GM19395 (cell line): ENCODE results near the gene NUP50.

Experiments used
- ATAC-seq: cut with Tn5 transposase; IDR thresholded peaks from one replicate; pipeline ENCODE4 v1.9.1; 2021; ENCODE audit warnings: mild to moderate bottlenecking, moderate library complexity; ENCODE audit not compliant: unreplicated experiment

Gene NUP50

DNA sequence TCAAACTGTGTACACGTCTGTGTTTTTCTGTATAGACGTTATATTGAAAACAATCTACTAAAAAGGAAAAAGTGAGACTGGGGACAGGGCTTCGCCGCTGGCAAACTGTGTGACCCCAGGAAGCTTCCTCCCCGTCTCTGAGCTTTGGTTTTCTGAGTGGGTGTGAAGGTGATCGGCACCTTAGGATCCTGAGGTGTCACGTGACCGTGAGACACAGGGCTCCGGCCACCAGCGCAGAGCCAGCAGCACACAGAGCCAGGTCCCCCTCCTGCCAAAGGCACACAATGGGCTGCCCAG, 44.9 kb downstream of the NUP50 start:
- ATAC-seq: no peak

DNA sequence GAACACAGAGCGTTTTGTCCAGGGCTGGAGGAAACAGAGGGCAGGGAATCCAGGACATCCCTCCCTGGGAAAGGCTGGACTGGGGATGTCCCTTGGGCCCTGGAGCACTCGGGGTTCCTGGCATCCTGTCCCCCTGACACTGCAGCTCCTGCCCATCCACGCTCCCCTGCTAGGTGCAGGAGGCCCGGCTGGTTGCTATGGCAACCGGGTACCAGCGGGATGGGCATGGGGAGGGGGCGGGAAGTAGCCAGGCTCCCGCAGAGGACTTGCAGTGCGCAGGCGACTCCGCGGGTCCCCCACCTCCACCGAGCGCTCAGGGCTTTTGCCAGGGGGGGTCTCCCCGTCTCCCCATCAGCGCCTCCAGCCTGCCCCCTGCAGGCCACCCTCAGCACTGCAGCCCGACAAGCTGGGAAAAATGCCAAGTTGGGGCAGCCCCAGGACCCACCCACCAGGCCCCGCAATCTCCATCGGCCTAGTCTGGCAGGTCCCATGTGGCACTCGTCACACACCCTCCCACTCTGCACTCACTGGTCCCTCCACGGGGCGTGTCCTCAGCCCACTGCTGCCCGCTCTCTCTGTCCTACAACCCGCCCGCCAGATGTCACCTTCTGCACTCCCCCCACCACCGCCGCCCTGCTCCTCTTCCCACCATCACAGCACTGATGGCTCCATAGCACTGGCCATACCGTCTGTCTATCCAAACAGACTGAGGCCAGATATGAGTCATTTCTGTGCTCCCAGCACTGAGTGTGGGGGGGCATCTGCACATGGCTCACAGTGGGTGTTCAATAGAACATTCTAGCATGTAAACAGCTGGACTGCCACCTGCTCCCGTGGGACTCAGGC, 45.5 kb downstream of the NUP50 start:
- no peak for ATAC-seq

DNA sequence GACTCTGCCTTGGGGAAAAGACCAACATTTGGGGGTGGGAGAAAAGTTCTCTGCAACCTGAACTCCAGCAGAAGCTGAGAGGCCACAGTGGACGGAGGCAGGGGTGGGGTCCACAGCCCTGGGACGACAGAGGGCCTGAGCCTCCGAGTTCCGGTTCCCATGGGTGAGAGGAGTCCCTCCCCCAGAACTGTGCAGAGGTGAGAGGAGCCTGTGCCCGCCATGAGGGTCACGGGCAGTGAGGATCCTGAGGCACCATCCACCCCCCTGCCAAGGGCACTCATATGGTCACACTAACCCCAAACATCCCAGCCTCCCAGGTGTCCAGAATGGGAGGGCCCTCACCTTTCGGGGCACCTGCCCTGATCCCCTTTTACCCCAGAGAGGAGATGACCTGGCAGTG, 46.4 kb downstream of the NUP50 start:
- ATAC-seq: no peak

DNA sequence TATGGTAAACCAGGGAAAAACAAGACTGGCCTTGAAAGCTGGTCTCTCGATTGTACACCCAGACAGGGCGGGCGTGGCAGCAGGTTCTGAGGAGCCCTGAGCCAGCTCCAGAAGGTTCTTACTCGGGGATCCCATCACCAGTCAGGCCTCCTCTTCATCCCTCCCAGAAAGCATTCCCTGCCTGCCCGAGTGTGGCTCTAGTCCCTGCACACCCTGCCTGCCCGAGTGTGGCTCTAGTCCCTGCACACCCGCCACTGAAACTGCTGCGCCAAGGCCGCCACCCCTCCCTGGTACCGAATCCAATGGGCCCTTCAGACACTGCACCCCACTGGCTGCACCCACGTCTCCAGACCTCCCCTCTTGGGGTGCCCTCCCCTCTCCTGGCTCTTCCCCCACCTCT, 46.9 kb downstream of the NUP50 start:
- no peak for ATAC-seq

DNA sequence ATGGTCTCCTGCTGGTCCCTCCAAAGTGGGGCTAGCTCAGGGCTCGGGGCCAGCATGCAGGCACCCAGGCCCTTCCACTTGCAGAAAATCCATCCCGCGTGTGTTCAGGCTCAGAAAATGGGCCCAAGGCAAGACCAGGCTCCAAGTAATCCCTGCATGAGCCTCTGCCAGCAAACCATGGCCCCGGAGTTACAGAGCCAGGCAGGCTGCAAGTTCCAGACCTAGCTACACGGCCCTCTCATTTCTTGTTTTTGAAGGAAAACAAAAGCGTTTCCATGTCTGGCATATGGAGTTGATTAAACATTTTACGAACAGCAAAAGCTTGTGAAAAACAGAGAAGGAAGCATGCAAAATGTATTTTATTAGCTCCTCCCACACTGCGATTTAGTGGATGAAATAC, 47.3 kb downstream of the NUP50 start:
- ATAC-seq: no peak

DNA sequence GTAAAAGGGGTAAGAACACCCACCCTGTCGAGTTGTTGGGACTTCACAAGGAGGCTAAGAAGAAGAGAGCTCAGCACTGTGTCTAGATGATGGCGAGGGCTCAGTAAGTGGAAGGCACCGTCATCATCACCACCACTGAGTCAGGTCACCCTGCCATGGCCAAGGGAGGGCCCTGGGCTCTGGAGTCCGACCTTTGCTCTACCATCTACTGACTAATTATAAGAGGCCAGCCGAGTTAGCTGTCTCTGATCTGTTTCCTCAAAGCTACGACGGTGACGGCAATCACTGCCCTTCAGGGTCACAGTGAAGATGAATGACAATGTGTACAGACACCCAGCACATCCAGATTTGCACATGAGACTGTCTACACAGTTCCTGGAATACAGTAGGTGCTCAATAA, 47.7 kb downstream of the NUP50 start:
- ATAC-seq: no peak

DNA sequence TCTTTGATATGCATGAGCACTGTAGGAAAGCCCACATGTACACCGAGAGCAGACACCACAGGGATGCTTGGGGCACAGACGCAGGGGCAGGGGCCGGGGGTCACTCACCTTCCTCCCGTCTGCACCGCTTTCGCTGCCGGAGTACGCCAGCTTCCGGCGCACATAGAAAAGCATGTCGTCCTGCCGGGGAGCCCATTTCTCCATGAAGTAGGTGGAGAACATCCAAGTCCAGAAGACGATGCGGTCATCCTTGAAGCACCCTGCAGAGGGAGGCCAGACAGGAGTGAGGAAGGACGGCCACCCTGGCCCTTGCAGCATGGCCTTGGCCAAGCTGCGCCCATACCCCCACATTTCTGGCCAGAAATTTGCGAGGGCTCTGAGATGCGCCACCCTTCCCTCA, 48.1 kb downstream of the NUP50 start:
- no peak for ATAC-seq

DNA sequence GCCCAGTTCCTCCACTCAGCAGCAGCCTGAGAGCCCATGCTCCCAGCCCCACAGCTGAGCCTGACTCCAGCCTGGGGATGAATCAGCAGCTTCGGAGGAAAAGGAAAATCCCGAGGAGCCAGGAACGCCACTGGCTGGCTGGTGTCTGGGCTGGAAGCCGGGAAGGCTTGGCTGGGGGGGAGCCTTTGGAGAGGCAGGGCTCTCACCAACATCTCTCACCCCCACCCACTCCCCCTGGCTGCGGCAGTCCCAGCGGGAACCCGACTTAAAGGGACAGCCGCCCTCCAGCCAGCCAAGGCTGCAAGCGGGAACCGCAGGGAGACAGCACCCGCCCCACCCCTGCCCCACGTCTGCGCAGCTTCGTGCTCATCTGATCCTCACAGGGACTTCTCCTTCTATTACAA, 48.6 kb downstream of the NUP50 start:
- no peak for ATAC-seq

DNA sequence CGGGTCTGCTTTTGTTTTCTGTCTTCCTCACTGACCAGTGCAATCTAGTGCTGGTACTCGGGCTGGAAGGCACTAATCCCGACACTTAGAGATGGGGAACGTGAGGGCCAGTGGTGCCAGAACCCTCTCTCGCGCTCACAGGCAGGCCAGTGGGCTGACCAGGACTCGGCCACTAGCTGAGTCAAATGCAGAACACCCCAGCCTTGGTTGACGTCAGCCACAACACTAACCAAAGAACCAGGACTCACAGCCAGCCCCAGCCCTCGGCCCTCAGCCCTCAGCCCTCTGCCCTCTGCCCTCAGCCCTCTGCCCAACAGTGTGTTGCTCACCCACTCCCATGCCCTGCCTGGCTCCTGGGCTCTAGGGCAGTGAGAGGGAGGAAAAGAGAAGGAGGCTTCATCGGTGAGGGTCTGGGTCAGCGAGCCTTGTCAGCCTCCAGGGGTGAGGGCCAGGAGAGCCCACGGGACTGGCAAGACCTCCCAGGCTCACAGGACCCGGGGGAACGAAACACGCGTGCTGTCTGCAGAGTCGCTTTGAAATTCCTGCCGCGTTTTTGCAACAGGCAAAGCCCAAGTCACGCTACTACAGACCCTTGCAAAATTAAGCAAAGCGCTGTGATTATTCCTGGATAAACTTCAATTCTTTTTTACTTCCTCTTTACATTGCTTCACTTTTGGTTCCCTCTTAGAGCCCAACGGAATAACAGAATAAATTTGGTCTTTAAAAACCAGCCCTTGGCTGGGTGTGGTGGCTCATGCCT, 49.4 kb downstream of the NUP50 start:
- ATAC-seq: no peak

DNA sequence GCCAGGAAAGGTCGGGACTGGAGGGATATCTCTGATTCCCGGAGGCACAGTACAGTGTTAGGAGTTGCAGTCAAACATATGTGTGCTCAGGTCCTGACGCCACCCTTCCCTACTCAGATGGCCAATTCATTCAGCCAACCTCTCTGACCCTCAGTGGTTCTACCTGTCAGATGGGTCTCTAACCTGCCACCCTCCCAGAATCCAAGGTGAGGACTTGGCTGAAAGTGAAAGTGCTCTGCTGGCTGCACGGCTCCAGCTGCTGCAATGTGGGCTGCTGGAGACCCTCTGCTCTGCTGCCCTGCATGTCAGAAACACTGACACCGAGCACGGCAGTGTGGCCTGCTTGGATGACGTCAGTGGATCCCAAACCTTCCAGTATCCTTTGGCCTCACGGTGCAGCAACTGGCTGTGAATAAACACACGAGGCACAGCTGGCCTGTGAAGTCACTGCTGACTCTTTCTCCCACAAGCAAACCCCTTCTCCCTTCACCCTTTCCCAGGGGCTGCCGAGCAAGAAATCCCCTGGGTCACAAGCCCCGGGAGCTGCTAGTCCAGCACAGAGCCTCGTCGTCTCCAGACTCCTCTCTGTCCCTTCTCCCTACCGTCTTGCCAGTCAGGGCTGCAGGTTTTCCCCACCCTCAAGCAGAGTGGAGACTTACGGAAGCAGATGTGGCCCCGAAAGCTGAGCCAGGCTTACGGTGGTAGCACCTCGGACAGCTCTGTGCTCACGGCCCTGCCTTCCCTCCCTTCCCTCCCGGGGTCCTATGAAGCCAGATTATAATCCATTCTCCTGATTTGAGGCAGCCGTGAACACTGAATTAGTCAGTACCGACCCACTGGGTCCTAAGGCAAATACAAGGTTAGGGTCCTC, 52.6 kb downstream of the NUP50 start:
- ATAC-seq: no peak

DNA sequence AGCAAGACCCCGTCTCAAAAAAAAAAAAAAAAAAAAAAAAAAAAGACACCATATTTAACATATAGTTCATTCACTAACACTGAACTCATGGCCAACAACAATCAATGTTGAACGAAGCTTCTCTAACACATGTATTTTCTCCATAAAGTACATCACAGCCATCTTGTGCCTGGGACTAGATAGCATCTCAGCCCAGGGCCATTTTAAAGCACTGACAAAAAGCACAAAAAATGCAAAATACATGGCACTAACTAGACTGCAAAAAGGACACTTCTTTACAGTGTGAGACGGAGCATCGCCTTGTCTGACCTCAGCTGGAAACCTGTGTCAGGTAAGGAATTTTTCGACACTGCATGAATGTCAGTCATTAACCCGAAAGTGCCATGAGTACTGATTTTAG, 53.6 kb downstream of the NUP50 start:
- ATAC-seq: no peak

DNA sequence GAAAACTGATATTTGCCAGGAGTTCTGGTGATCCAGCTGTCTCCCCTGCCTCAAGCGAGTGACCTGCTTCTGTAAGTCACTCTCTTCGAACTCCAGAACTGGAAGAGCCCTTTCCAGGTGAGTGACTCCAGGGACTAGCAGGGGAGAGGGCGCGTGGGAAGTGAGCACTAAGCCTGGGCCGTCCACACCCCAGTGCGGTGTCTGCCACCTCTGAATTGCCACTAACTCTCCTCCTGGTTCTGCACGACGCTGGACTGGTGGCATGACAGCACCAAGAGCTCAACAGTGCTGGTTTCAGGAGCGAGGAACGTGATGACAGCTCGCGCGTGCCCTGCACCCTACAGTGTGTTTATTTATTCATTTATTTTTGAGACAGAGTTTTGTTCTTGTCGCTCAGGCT, 54.1 kb downstream of the NUP50 start:
- no peak for ATAC-seq

DNA sequence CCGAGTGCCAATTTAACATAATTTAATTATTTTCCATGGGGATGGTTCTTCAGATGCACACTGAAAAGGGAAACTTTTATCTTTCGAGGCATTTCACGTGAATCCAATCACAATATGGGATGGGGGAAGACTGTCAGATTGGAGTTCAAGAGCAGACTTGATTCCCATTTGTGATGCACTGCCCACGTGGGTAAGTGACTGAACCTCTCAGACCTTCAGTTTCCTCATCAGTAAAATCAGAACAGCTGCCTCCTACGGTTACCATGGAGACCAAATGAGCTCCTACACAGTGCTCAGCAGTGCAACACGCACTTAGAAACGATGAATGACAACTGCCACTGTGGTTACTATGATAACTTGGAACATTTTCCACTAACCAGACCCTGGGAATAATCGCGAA, 55.3 kb downstream of the NUP50 start:
- no peak for ATAC-seq

DNA sequence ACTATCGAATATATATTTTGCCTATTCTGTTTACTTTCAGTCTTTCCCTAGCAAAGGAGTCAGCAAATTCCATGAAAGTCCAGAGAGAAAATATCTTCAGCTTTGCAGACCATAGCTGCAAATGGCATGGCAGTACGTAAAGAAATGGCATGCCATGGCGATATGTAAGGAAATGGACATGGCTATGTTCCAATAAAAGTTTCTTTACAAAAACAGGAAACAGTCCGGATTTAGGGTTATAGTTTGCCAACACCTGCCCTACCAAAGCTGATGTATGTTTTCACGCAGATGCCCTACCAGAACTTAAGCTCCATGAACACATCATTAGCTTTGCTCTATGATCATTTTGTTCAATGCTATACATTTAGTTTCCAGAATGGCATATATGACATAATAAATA, 57.5 kb downstream of the NUP50 start:
- ATAC-seq: no peak

DNA sequence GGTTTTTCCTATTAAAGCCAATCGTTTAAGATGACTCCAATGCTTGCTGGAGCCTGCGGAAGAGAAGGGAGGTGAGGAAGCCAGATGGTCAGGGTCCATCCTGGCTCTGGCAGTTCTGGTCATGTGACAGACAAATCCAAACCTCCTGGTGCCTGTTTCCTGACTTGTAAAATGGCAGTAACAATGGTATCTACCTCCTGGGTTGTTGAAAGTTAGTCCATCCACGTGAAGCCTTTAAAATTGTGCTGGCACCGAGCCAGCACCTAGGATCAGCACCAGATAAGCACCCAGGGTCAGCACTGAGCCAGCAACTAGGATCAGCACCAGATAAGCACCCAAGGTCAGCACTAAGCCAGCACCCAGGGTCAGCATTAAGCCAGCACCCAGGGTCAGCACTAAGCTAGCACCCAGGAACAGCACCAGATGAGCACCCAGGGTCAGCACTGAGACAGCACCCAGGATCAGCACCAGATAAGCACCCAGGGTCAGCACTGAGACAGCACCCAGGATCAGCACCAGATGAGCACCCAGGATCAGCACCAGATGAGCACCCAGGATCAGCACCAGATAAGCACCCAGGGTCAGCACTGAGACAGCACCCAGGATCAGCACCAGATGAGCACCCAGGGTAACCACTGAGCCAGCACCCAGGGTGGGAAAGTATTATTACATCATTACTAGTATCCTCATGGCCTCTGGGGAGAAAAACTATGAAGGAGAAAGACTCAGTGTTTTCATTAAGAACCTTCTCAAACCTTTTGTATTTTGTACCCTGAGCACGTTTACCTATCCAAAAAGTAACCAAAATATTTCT, 59.8 kb downstream of the NUP50 start:
- no peak for ATAC-seq

DNA sequence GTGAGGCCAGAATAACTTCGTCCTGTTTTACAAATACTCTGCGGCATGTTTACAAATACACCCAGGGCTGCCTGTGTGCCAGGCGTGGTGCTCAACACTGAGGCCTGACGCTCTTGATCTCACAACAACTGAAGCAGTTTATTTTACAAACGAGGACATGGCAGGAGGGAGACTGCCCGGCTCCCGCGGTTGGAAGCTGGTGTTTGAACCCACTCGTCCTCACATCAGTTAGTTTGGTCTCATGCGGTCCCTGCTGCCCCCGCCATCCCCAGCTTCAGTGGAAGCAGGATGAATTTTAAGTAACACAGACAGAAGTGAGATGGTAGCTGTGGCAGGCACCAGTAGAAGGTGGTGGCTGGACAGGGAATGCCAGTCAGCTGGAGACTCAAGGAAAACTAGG, 60.6 kb downstream of the NUP50 start:
- no peak for ATAC-seq

DNA sequence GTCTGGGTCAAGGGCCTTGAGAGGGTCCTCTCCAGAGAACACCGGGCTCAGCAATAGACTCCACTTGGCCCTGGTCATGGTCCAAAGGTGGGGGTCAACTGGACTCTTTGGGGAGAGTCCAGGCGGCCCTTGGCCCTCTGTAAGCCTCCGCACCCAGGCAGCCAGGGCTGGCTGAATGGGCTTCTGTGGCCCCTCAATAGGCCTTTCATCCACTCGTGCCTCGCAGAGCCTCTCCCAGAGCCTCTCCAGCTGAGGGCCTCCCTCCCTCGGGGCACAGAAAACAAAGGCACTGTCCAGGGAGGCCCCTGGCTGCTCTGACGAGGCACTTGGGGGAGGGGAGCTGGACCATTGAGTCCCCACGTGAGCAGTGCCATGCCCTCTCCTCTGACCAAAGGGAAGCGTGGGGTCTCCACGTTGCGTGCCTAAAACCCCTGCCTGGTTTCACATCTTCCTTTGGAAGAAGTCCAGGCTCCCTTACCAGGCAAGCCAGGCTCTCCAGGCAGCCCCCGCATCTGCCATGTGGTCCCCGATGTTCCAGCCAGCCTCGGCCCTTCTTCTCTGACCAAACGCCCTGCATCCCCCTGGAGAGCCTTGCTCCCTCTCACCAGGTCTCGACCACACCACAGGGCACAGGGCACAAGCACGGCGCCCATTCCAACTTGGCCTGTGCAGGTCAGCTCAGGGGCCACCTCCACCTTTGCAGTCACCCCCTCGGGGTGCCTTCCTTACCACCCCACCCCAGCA, 61.4 kb downstream of the NUP50 start:
- ATAC-seq: no peak

DNA sequence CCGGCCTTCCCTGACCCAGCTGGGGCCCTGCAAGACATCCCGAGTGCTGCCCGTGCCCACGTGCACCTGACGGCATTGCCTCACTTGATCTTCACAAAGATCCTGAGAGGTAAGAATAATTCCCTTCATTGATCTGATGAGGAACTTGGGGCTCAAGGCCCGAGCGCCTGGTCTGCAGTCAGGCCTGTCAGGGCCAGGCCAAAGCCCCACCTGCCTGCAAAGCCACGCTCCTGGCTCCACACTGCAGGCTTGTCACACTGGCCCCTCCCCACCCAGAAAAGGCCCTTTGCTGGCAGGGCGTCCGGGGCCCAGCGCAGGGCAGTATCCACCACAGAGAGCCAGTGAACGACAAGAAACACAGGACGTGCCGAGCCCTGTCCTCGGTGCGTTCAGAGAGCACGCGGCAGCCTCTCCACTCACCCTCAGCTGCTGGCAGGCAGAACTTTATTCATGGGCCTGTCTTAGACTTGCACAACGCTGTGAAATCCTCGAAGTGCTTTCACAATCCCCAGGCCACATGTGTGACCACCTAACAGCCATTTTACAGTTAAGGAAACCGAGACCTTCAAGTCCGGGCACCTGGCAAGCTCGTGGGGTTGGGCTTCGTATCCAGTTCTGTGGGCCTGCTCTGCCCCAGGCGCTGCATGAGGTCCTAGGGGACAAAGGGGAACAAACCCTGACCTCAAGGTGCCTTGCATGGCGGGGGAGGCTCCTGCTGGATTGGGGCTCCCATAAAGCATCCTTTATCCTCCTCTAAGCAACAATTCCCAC, 62.2 kb downstream of the NUP50 start:
- ATAC-seq: no peak

DNA sequence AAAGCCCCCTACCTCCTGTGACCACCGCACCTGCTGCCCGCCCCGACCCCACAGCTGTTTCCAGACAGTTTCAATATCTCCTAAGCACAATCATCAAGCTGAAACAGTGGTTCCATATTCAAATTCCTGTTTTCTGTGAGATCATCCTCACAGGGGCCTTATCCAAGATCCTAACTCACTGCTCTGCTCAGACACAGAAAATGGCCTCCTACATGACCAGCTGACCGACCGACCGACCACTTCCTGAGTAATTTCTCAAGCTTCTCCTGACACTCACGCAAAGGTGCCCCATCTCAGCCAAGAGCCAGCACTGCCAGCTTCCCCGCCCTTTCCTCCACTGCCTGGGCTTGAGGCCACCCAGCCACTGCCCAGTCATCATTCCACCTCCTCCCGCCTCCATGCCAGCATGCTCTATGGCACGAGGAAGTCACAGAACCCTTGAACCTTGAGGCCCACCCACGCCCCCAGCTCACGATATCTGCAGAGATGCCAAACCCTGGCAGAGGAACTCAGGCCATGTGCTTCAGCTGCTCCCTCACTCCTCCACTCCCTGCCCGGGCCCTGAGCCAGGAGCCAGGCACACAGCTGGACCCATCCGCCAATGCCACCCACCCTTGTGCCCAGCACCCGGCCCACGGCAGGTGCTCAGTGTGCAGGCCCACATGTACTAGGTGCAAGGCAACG, 62.9 kb downstream of the NUP50 start:
- ATAC-seq: no peak
